HEK293 (cell line): ENCODE data around the gene PRKAG2.
A peak's percentile ranks its signal among the peaks of the same experiment; 100 is the strongest.

ENCODE experiments used
- KLF10 ChIP-seq: fragments of 450-650 bp; IDR thresholded peaks from 2 replicates; pipeline ENCODE4 v1.5.1; 2018; ENCODE audit warnings: missing biosample characterization, mild to moderate bottlenecking, missing genetic modification characterization
- KLF9 ChIP-seq: fragments of 450-650 bp; formaldehyde crosslinking; IDR thresholded peaks from 2 replicates; pipeline ENCODE4 v1.5.1; 2016; ENCODE audit warnings: missing biosample characterization, missing genetic modification characterization, low read depth
- MEIS1 ChIP-seq: sonication (generic); formaldehyde crosslinking; IDR thresholded peaks from 2 replicates; pipeline ENCODE4 v1.8.1; 2022; ENCODE audit warnings: missing genetic modification reagents, mild to moderate bottlenecking, borderline replicate concordance
- MYNN ChIP-seq: fragments of 450-650 bp; formaldehyde crosslinking; IDR thresholded peaks from 2 replicates; pipeline ENCODE4 v1.5.1; 2016; ENCODE audit warnings: missing biosample characterization, missing genetic modification characterization, borderline replicate concordance
- REPIN1 ChIP-seq: fragments of 450-650 bp; formaldehyde crosslinking; IDR thresholded peaks from 2 replicates; pipeline ENCODE4 v1.5.1; 2017; ENCODE audit warnings: missing biosample characterization, missing genetic modification characterization, low read depth
- SALL2 ChIP-seq: fragments of 450-650 bp; formaldehyde crosslinking; IDR thresholded peaks from 2 replicates; pipeline ENCODE4 v1.5.0; 2017; ENCODE audit warnings: missing biosample characterization, mild to moderate bottlenecking, missing genetic modification characterization, borderline replicate concordance
- TCF7L2 ChIP-seq: IDR thresholded peaks from 2 replicates; pipeline ENCODE4 v1.6.1; 2011; ENCODE audit warnings: low read depth, mild to moderate bottlenecking, inconsistent platforms, low read length, moderate library complexity, borderline replicate concordance
- YY1 ChIP-seq: fragments of 450-650 bp; formaldehyde crosslinking; IDR thresholded peaks from 2 replicates; pipeline ENCODE4 v1.5.1; 2018; ENCODE audit warnings: missing biosample characterization, missing genetic modification characterization
- ZBTB20 ChIP-seq: fragments of 450-650 bp; formaldehyde crosslinking; IDR thresholded peaks from 2 replicates; pipeline ENCODE4 v1.5.1; 2016; ENCODE audit warnings: missing biosample characterization, missing genetic modification characterization
- ZEB2 ChIP-seq: fragments of 450-650 bp; formaldehyde crosslinking; IDR thresholded peaks from 2 replicates; pipeline ENCODE4 v1.5.1; 2016; ENCODE audit warnings: missing biosample characterization, missing genetic modification characterization
- ZFP37 ChIP-seq: fragments of 450-650 bp; formaldehyde crosslinking; IDR thresholded peaks from 2 replicates; pipeline ENCODE4 v1.5.1; 2016; ENCODE audit warnings: missing biosample characterization, missing genetic modification characterization
- ZFP69B ChIP-seq: fragments of 450-650 bp; formaldehyde crosslinking; IDR thresholded peaks from 2 replicates; pipeline ENCODE4 v1.5.1; 2016; ENCODE audit warnings: missing biosample characterization, missing genetic modification characterization
- ZIC2 ChIP-seq: fragments of 450-650 bp; formaldehyde crosslinking; IDR thresholded peaks from 2 replicates; pipeline ENCODE4 v1.5.1; 2016; ENCODE audit warnings: missing biosample characterization, missing genetic modification characterization
- ZNF155 ChIP-seq: fragments of 450-650 bp; formaldehyde crosslinking; IDR thresholded peaks from 2 replicates; pipeline ENCODE4 v1.5.1; 2016; ENCODE audit warnings: missing biosample characterization, missing genetic modification characterization
- ZNF157 ChIP-seq: fragments of 450-650 bp; formaldehyde crosslinking; IDR thresholded peaks from 2 replicates; pipeline ENCODE4 v1.5.1; 2016; ENCODE audit warnings: missing biosample characterization, missing genetic modification characterization
- ZNF169 ChIP-seq: fragments of 450-650 bp; formaldehyde crosslinking; IDR thresholded peaks from 2 replicates; pipeline ENCODE4 v1.5.1; 2016; ENCODE audit warnings: missing biosample characterization, missing genetic modification characterization
- ZNF184 ChIP-seq: fragments of 450-650 bp; IDR thresholded peaks from 2 replicates; pipeline ENCODE4 v1.5.1; 2018; ENCODE audit warnings: missing biosample characterization, mild to moderate bottlenecking, missing genetic modification characterization
- ZNF26 ChIP-seq: fragments of 450-650 bp; formaldehyde crosslinking; IDR thresholded peaks from 2 replicates; pipeline ENCODE4 v1.5.1; 2016; ENCODE audit warnings: missing biosample characterization, missing genetic modification characterization
- ZNF324 ChIP-seq: fragments of 450-650 bp; formaldehyde crosslinking; IDR thresholded peaks from 2 replicates; pipeline ENCODE4 v1.5.1; 2016; ENCODE audit warnings: missing biosample characterization, missing genetic modification characterization
- ZNF391 ChIP-seq: fragments of 450-650 bp; formaldehyde crosslinking; IDR thresholded peaks from 2 replicates; pipeline ENCODE4 v1.5.1; 2016; ENCODE audit warnings: low read depth, missing biosample characterization, missing genetic modification characterization, borderline replicate concordance
- ZNF404 ChIP-seq: fragments of 450-650 bp; formaldehyde crosslinking; IDR thresholded peaks from 2 replicates; pipeline ENCODE4 v1.5.1; 2017; ENCODE audit warnings: missing biosample characterization, missing genetic modification characterization
- ZNF510 ChIP-seq: fragments of 450-650 bp; formaldehyde crosslinking; IDR thresholded peaks from 2 replicates; pipeline ENCODE4 v1.5.1; 2018; ENCODE audit warnings: mild to moderate bottlenecking, missing genetic modification characterization, missing biosample characterization; ENCODE audit not compliant: insufficient replicate concordance
- ZNF623 ChIP-seq: fragments of 450-650 bp; formaldehyde crosslinking; IDR thresholded peaks from 2 replicates; pipeline ENCODE4 v1.5.1; 2016; ENCODE audit warnings: missing biosample characterization, missing genetic modification characterization
- ZNF660 ChIP-seq: fragments of 450-650 bp; IDR thresholded peaks from 2 replicates; pipeline ENCODE4 v1.5.1; 2018; ENCODE audit warnings: missing biosample characterization, mild to moderate bottlenecking, missing genetic modification characterization
- ZNF692 ChIP-seq: fragments of 450-650 bp; formaldehyde crosslinking; IDR thresholded peaks from 2 replicates; pipeline ENCODE4 v1.5.1; 2016; ENCODE audit warnings: missing biosample characterization, missing genetic modification characterization
- ZNF707 ChIP-seq: fragments of 450-650 bp; formaldehyde crosslinking; IDR thresholded peaks from 2 replicates; pipeline ENCODE4 v1.5.1; 2016; ENCODE audit warnings: missing biosample characterization, missing genetic modification characterization
- TF ChIP-seq, protein P1 (sequence below): fragments of 450-650 bp; formaldehyde crosslinking; IDR thresholded peaks from 2 replicates; pipeline ENCODE4 v1.5.1; 2016; ENCODE audit warnings: missing biosample characterization, missing genetic modification characterization
- TF ChIP-seq, protein P2 (sequence below): fragments of 450-650 bp; formaldehyde crosslinking; IDR thresholded peaks from 2 replicates; pipeline ENCODE4 v1.5.0; 2017; ENCODE audit warnings: missing biosample characterization, missing genetic modification characterization, borderline replicate concordance
- TF ChIP-seq, protein P3 (sequence below): fragments of 450-650 bp; formaldehyde crosslinking; IDR thresholded peaks from 2 replicates; pipeline ENCODE4 v1.5.1; 2016; ENCODE audit warnings: missing biosample characterization, missing genetic modification characterization
- TF ChIP-seq, protein P4 (sequence below): fragments of 450-650 bp; formaldehyde crosslinking; IDR thresholded peaks from 2 replicates; pipeline ENCODE4 v1.5.1; 2016; ENCODE audit warnings: missing biosample characterization, missing genetic modification characterization
- TF ChIP-seq, protein P5 (sequence below): IDR thresholded peaks from 2 replicates; pipeline ENCODE4 v1.6.1; 2011; ENCODE audit warnings: mild to moderate bottlenecking, low read depth, low read length, borderline replicate concordance

Gene PRKAG2

DNA sequence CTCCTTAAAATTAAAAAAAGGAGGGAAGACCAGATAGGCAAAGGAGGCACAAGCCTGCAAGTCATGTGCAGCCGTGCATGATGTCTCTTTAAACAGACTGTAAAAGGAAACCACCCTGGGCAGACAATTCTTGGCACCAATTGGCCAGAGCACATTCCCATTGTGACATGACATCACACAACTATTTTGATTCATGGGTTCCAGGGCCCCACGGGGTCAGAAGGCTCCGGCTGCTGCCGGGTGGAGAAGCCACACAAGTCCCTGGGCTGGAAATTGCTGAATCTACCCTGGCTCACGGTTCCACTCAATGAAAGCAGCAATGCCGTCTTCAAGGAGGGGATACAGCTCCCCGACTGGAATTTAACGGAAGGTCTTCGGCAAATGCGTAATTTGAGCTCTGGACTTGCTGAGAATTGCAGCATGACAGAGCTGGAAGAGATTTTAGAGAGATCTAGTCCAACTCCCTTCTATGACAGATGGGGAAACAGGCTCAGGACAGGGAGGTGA lies 140.5 kb downstream of the PRKAG2 start (continued):
- no peak; the same call in none of the 2 replicates for TF ChIP-seq KLF10
- peak; percentile 75; the same call in 1 of the 2 replicates for TF ChIP-seq MEIS1 (CRISPR knock-in tag)
- TF ChIP-seq MYNN (tag by site-specific recombination): no peak
- peak; percentile 84 for TF ChIP-seq ZBTB20
- TF ChIP-seq, protein P1, sequence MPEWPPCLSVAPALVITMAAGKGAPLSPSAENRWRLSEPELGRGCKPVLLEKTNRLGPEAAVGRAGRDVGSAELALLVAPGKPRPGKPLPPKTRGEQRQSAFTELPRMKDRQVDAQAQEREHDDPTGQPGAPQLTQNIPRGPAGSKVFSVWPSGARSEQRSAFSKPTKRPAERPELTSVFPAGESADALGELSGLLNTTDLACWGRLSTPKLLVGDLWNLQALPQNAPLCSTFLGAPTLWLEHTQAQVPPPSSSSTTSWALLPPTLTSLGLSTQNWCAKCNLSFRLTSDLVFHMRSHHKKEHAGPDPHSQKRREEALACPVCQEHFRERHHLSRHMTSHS (tag by site-specific recombination): no peak
- no peak for TF ChIP-seq YY1
- peak; percentile 77; the same call in 1 of the 2 replicates for TF ChIP-seq ZEB2 (tag by site-specific recombination)
- TF ChIP-seq, protein P2, sequence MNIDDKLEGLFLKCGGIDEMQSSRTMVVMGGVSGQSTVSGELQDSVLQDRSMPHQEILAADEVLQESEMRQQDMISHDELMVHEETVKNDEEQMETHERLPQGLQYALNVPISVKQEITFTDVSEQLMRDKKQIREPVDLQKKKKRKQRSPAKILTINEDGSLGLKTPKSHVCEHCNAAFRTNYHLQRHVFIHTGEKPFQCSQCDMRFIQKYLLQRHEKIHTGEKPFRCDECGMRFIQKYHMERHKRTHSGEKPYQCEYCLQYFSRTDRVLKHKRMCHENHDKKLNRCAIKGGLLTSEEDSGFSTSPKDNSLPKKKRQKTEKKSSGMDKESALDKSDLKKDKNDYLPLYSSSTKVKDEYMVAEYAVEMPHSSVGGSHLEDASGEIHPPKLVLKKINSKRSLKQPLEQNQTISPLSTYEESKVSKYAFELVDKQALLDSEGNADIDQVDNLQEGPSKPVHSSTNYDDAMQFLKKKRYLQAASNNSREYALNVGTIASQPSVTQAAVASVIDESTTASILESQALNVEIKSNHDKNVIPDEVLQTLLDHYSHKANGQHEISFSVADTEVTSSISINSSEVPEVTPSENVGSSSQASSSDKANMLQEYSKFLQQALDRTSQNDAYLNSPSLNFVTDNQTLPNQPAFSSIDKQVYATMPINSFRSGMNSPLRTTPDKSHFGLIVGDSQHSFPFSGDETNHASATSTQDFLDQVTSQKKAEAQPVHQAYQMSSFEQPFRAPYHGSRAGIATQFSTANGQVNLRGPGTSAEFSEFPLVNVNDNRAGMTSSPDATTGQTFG (tag by site-specific recombination): no peak
- TF ChIP-seq, protein P3, sequence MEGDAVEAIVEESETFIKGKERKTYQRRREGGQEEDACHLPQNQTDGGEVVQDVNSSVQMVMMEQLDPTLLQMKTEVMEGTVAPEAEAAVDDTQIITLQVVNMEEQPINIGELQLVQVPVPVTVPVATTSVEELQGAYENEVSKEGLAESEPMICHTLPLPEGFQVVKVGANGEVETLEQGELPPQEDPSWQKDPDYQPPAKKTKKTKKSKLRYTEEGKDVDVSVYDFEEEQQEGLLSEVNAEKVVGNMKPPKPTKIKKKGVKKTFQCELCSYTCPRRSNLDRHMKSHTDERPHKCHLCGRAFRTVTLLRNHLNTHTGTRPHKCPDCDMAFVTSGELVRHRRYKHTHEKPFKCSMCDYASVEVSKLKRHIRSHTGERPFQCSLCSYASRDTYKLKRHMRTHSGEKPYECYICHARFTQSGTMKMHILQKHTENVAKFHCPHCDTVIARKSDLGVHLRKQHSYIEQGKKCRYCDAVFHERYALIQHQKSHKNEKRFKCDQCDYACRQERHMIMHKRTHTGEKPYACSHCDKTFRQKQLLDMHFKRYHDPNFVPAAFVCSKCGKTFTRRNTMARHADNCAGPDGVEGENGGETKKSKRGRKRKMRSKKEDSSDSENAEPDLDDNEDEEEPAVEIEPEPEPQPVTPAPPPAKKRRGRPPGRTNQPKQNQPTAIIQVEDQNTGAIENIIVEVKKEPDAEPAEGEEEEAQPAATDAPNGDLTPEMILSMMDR (tag by site-specific recombination): peak; percentile 71; the same call in 1 of the 2 replicates
- no peak for TF ChIP-seq ZNF510 (tag by site-specific recombination)
- no peak for TF ChIP-seq ZNF391 (tag by site-specific recombination)
- TF ChIP-seq ZNF26 (tag by site-specific recombination): no peak
- TF ChIP-seq ZNF155 (tag by site-specific recombination): no peak
- peak; percentile 59 for TF ChIP-seq ZIC2 (tag by site-specific recombination)
- TF ChIP-seq ZNF707 (tag by site-specific recombination): no peak
- TF ChIP-seq ZFP69B (tag by site-specific recombination): peak; percentile 50; the same call in 1 of the 2 replicates
- TF ChIP-seq TCF7L2: no peak
- TF ChIP-seq KLF9 (tag by site-specific recombination): no peak
- peak; percentile 88 for TF ChIP-seq ZNF692 (tag by site-specific recombination)
- TF ChIP-seq ZNF169 (tag by site-specific recombination): no peak
- peak; percentile 86 for TF ChIP-seq ZNF660 (tag by site-specific recombination)
- TF ChIP-seq, protein P4, sequence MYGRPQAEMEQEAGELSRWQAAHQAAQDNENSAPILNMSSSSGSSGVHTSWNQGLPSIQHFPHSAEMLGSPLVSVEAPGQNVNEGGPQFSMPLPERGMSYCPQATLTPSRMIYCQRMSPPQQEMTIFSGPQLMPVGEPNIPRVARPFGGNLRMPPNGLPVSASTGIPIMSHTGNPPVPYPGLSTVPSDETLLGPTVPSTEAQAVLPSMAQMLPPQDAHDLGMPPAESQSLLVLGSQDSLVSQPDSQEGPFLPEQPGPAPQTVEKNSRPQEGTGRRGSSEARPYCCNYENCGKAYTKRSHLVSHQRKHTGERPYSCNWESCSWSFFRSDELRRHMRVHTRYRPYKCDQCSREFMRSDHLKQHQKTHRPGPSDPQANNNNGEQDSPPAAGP (tag by site-specific recombination): peak; percentile 49; the same call in 1 of the 2 replicates
- TF ChIP-seq ZNF623 (tag by site-specific recombination): no peak
- TF ChIP-seq ZNF157 (tag by site-specific recombination): no peak
- TF ChIP-seq ZFP37 (tag by site-specific recombination): no peak
- no peak for TF ChIP-seq SALL2 (tag by site-specific recombination)
- TF ChIP-seq ZNF184 (tag by site-specific recombination): no peak
- no peak for TF ChIP-seq ZNF324 (tag by site-specific recombination)
- TF ChIP-seq, protein P5, sequence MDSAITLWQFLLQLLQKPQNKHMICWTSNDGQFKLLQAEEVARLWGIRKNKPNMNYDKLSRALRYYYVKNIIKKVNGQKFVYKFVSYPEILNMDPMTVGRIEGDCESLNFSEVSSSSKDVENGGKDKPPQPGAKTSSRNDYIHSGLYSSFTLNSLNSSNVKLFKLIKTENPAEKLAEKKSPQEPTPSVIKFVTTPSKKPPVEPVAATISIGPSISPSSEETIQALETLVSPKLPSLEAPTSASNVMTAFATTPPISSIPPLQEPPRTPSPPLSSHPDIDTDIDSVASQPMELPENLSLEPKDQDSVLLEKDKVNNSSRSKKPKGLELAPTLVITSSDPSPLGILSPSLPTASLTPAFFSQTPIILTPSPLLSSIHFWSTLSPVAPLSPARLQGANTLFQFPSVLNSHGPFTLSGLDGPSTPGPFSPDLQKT: no peak
- TF ChIP-seq REPIN1: no peak
- TF ChIP-seq ZNF404 (tag by site-specific recombination): no peak
